Fibroblast of lung (primary cell): ENCODE results near the gene PHF10. TPM values are rescaled to one million over a fixed set of nuclear protein-coding genes. Genes with fewer than 3 reads are reported as not detected.

Experiments used
- DNase-seq, 2 donors: peaks; one replicate each; pipeline versions ENCODE4 v3.0.0 to v3.0.0-alpha.2; 2010; ENCODE audit warnings: low read depth in 2 of 2
- H2AFZ ChIP-seq: 2 replicates; pipeline ENCODE4 v1.5.1; 2012; ENCODE audit warnings: low read length, control low read depth, inconsistent platforms
- H3K27ac ChIP-seq: 2 replicates; pipeline ENCODE4 v1.5.1; 2011; ENCODE audit warnings: low read length, control low read depth; ENCODE audit not compliant: insufficient read depth
- H3K27me3 ChIP-seq: 2 replicates; pipeline ENCODE4 v1.5.1; 2011; ENCODE audit warnings: mild to moderate bottlenecking, low read length; ENCODE audit not compliant: control insufficient read depth, insufficient read depth
- H3K36me3 ChIP-seq: 2 replicates; pipeline ENCODE4 v1.5.1; 2011; ENCODE audit warnings: low read length; ENCODE audit not compliant: control insufficient read depth, insufficient read depth
- H3K4me1 ChIP-seq: 2 replicates; pipeline ENCODE4 v1.5.1; 2011; ENCODE audit warnings: low read length; ENCODE audit not compliant: control insufficient read depth, insufficient read depth; ENCODE audit errors: extremely low read depth
- H3K4me2 ChIP-seq: 2 replicates; pipeline ENCODE4 v1.5.1; 2011; ENCODE audit warnings: low read length, control low read depth; ENCODE audit not compliant: insufficient read depth; ENCODE audit errors: extremely low read depth
- H3K4me3 ChIP-seq, 4 experiments: fragments of 200-600 bp in 1 of 4; sonication (generic) in 1 of 4; replicated peaks in 1 of 4; 2 replicates each; pipeline ENCODE4 v1.5.1; 2011 to 2016; ENCODE audit warnings: low read length in 4 of 4, low read depth in 3 of 4, mild to moderate bottlenecking in 3 of 4, control low read depth in 2 of 4, inconsistent platforms in 1 of 4, mixed read lengths in 1 of 4; ENCODE audit not compliant: insufficient read depth in 1 of 4; ENCODE audit errors: control extremely low read depth in 1 of 4
- H3K79me2 ChIP-seq: 2 replicates; pipeline ENCODE4 v1.5.1; 2012; ENCODE audit warnings: mild to moderate bottlenecking, low read length, inconsistent platforms; ENCODE audit not compliant: control insufficient read depth, insufficient read depth
- H3K9ac ChIP-seq: 2 replicates; pipeline ENCODE4 v1.5.1; 2011; ENCODE audit warnings: mild to moderate bottlenecking, low read length, control low read depth; ENCODE audit not compliant: insufficient read depth
- H3K9me3 ChIP-seq: 2 replicates; pipeline ENCODE4 v1.5.1; 2012; ENCODE audit warnings: low read depth, low read length; ENCODE audit not compliant: control insufficient read depth, insufficient read depth
- H4K20me1 ChIP-seq: 2 replicates; pipeline ENCODE4 v1.5.1; 2011; ENCODE audit warnings: low read length; ENCODE audit not compliant: control insufficient read depth, insufficient read depth; ENCODE audit errors: extremely low read depth
- EZH2 ChIP-seq: IDR thresholded peaks from 2 replicates; pipeline ENCODE4 v1.5.1; 2012; ENCODE audit warnings: low read length, control low read depth, mild to moderate bottlenecking; ENCODE audit errors: missing control alignments
- polyA plus RNA-seq, 2 donors: library from polyadenylated mRNA; depleted of rRNA in 1 of 2; stranded (reverse) in 1 of 2; unstranded in 1 of 2; fragments of >200 nt; gene quantifications; 2 replicates each; pipeline ENCODE4 v1.2.1, GENCODE V29; 2011 to 2012; ENCODE audit warnings: missing spikeins in 1 of 2
- total RNA-seq: library from RNA; depleted of rRNA; stranded (reverse); fragments of >200 nt; gene quantifications from 2 replicates; pipeline ENCODE4 v1.2.1, GENCODE V29; 2014
- TF ChIP-seq, protein P1 (sequence below), 2 donors: IDR thresholded peaks in 1 of 2; conservative IDR thresholded peaks in 1 of 2; 1 replicate in 1 of 2; 2 replicates in 1 of 2; pipeline ENCODE4 v1.5.1; 2011 to 2012; ENCODE audit warnings: low read length in 2 of 2, control low read depth in 1 of 2, inconsistent platforms in 1 of 2, low read depth in 1 of 2, mild to moderate bottlenecking in 1 of 2

Gene PHF10
- total and polyA plus RNA-seq, 2 donors (not counting 1 experiment from before 2014, with no cell fraction given): 15.5 to 20.8 TPM

DNA sequence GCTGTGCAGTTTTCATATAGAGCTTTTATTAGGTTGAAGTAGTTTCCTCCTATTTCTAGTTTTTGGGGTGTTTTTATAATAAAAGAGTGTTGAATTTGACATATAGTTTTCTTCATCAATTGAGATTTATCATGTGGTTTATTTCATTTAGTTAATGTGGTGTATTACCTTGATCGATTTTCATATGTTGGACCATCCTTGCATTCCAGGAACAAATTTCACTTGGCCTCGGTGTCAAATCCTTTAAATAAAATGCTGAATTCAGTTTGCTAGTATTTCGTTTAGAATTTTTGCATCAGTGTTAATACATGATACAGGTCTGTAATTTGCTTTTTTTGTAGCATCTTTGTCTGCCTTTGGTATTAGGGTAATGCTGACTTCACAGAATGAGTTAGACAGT lies 21.1 kb upstream of the PHF10 start:
- no peak overlapping the region for H3K9ac ChIP-seq
- H3K79me2 ChIP-seq: peaks cover 5% of the 10 kb centered on the region
- H3K36me3 ChIP-seq: no peaks in the 10 kb centered on the region
- TF ChIP-seq EZH2: no peak
- TF ChIP-seq, protein P1, sequence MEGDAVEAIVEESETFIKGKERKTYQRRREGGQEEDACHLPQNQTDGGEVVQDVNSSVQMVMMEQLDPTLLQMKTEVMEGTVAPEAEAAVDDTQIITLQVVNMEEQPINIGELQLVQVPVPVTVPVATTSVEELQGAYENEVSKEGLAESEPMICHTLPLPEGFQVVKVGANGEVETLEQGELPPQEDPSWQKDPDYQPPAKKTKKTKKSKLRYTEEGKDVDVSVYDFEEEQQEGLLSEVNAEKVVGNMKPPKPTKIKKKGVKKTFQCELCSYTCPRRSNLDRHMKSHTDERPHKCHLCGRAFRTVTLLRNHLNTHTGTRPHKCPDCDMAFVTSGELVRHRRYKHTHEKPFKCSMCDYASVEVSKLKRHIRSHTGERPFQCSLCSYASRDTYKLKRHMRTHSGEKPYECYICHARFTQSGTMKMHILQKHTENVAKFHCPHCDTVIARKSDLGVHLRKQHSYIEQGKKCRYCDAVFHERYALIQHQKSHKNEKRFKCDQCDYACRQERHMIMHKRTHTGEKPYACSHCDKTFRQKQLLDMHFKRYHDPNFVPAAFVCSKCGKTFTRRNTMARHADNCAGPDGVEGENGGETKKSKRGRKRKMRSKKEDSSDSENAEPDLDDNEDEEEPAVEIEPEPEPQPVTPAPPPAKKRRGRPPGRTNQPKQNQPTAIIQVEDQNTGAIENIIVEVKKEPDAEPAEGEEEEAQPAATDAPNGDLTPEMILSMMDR (conservative IDR thresholded peaks at IDR 0.05 in 1 of 2, IDR thresholded peaks at IDR 0.05 in 1 of 2; ENCODE audit: low read depth in 1 of 2, low read length in 2 of 2): no peak
- H3K27ac ChIP-seq: no peak overlapping the region
- H4K20me1 ChIP-seq: no peaks in the 10 kb centered on the region
- H3K4me3 ChIP-seq: no peak overlapping the region
- H3K4me1 ChIP-seq: peaks cover 3% of the 10 kb centered on the region
- H3K27me3 ChIP-seq: no peaks in the 10 kb centered on the region
- no peak overlapping the region for H2AFZ ChIP-seq
- no peak overlapping the region for H3K4me2 ChIP-seq
- no peak for DNase-seq
- no peaks in the 10 kb centered on the region for H3K9me3 ChIP-seq

DNA sequence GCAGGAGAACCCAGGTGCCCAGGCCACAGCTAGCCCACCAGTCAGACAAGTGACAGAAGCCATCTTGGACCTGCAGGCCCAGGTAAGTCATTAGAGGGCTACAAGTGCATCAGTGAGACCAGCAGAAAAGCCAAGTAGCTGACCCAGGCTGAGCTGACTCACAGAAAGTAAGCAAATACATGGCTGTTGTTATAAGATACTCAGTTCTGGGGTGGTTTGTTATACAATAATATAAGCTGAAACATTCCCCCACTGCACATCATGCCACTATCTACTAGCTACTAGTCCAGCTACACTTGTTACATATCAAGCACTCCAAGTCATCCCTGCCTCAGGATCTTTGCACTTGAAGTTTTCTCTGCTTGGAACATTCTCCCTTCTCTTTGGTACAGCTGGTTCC lies 17.0 kb upstream of the PHF10 start:
- Histone ChIP-seq H3K27me3 (no peaks in the 10 kb centered on the region), H3K79me2 (no peaks in the 10 kb centered on the region), H2AFZ (no peak overlapping the region), H3K4me1 (no peaks in the 10 kb centered on the region), H4K20me1 (no peaks in the 10 kb centered on the region), H3K4me3 (no peak overlapping the region), H3K9me3 (no peaks in the 10 kb centered on the region), H3K27ac (no peak overlapping the region), H3K4me2 (no peak overlapping the region), H3K9ac (no peak overlapping the region), H3K36me3 (no peaks in the 10 kb centered on the region)
- no peak for DNase-seq
- TF ChIP-seq, protein P1 (conservative IDR thresholded peaks at IDR 0.05 in 1 of 2, IDR thresholded peaks at IDR 0.05 in 1 of 2; ENCODE audit: low read depth in 1 of 2, low read length in 2 of 2): no peak
- TF ChIP-seq EZH2: no peak

DNA sequence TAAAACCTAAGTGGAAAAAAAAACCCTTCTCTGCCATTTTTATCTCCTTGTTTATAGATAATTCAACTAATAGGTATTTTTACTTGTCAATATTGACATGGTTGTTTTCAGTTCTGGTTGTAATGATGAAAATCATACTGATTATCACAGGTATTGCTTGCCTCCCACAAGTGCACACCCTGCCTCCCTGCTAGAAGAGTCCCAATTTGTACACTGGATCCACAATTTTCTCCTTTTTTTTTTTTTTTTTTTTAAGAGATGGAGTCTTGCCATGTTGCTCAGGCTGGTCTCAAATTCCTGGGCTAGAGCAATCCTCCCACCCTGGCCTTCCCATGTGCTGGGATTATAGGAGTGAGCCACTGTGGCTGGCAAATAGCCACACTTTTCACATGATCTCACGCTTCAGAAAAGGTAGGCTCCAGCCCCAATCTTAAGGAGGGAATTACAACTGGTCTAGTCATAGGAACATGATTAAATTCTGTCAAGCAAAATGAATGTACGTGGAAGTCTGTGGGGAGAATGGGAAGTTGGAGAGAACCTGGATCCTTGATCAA lies 14.8 kb upstream of the PHF10 start:
- no peak overlapping the region for H3K9ac ChIP-seq
- H3K27ac ChIP-seq: no peak overlapping the region
- H2AFZ ChIP-seq: no peak overlapping the region
- no peak for DNase-seq
- H3K4me2 ChIP-seq: no peak overlapping the region
- TF ChIP-seq, protein P1 (conservative IDR thresholded peaks at IDR 0.05 in 1 of 2, IDR thresholded peaks at IDR 0.05 in 1 of 2; ENCODE audit: low read depth in 1 of 2, low read length in 2 of 2): no peak
- no peak for TF ChIP-seq EZH2
- no peaks in the 10 kb centered on the region for H3K4me1 ChIP-seq
- no peaks in the 10 kb centered on the region for H4K20me1 ChIP-seq
- H3K9me3 ChIP-seq: no peaks in the 10 kb centered on the region
- no peaks in the 10 kb centered on the region for H3K79me2 ChIP-seq
- H3K36me3 ChIP-seq: no peaks in the 10 kb centered on the region
- H3K27me3 ChIP-seq: no peaks in the 10 kb centered on the region
- H3K4me3 ChIP-seq: no peak overlapping the region
